GM21515 (cell line): ENCODE data around the gene LGALS3BP.

Experiments used
- ATAC-seq: cut with Tn5 transposase; IDR thresholded peaks from one replicate; pipeline ENCODE4 v1.9.1; 2021; ENCODE audit not compliant: unreplicated experiment

Gene LGALS3BP

DNA sequence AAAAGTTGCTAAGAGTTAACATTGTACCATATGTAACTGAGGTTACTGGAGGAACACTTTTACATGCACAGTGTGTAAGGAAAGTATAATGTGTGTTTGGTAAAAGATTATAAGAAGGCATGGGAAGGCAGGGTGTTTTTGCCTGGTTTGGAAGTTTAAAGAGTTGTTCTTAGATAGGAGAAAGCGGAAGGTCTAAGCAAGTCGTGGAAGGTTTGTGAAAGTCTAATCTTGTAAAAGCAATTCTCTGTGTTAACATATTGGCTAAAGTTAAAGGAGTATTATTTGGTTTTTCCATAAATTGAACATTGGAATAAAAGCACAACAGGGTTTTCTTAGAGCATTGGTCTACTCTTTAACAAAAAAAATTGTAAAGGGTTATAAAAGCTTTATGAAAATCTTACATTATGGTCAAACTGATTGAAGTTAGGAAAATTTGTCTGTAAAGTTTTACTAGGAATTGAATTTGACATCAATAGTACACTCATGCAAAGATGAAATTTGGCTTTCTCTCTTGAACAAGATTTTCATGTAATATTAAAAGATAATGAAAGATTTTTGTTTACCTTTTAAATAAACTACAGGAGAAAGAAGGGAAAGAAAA lies 34.5 kb upstream of the LGALS3BP start:
- ATAC-seq: no peak

DNA sequence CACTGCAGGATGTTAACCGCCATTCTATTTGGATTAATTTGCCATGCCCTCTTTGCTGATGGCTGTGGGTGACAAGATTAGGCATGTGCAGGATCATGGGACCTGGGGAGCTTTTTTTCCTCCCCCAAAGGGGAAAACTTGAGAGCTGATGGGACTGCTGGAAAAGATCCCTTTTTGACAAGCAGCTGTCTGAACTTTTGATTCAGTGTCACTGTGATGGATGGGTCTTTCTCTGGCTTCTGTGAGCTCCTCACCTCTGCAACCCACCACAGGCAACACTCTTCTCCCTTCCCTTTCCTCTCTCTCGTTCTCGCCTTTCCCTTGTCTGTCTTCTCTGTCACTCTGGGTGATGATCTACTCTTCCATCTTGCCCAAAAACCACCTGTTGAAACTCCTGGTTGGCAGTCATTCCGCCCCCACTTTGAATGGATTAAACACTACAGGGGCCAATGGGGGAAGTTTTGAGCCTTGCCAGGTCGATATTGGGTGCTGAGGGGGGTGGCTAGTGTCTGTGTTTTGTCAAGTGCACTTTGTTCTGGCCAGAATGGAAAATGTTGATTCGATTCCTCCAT lies 32.9 kb upstream of the LGALS3BP start:
- no peak for ATAC-seq

DNA sequence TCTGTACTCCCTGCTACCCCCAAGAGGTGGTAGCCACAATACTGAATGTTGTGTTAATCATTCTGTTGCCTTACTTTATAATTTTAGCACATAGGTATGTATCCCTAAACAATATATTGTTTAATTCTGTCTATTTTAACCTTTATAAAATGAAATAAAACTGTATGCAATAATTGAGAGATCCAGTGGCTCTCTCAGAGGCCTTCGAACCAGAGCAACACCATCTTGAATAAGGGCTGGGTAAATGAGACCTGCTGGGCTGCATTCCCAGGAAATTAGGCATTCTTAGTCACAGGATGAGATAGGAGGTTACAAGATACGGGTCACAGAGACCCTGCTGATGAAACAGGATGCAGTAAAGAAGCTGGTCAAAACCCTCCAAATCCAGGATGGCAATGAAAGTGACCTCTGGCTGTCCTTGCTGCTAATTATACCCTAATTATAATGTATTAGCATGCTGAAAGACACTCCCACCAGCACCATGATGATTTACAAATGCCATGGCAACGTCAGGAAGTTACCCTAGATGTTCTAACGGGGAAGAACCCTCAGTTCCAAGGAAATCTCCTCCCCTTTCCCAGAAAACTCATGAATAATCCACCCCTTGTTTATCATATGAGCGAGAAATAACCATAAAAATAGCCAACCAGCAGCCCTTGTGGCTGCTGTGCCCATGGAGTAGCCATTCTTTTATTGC lies 31.9 kb upstream of the LGALS3BP start:
- no peak for ATAC-seq

DNA sequence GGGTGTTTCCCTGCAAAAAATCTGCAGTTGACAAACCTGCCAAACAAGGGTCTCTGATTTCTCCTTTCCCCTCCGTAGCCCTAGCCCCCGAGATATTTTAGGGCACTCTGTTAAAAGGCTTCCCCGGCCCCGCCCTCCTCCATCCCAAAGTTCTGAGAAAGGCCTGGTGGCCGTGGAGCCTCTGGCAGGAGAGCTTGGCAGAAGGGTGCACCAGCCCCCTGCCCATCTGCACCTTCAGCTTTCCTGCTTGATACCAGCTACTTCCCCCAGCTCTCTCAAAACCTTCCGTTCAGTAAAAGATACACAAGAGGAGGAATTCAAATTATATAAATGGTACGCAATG lies 30.6 kb upstream of the LGALS3BP start:
- ATAC-seq: no peak

- peak; percentile 86 for ATAC-seq
Observed at GRCh38 chr17:79009397-79010303, 29.9 kb upstream of the LGALS3BP start, which contains the start of gene CANT1. Gene CANT1 (minus strand): TSS chr17:79009764. CDS start chr17:78997622, 12,142 bp downstream.

- ATAC-seq: no peak
Observed at GRCh38 chr17:79008666-79009387, 29.1 kb upstream of the LGALS3BP start.

DNA sequence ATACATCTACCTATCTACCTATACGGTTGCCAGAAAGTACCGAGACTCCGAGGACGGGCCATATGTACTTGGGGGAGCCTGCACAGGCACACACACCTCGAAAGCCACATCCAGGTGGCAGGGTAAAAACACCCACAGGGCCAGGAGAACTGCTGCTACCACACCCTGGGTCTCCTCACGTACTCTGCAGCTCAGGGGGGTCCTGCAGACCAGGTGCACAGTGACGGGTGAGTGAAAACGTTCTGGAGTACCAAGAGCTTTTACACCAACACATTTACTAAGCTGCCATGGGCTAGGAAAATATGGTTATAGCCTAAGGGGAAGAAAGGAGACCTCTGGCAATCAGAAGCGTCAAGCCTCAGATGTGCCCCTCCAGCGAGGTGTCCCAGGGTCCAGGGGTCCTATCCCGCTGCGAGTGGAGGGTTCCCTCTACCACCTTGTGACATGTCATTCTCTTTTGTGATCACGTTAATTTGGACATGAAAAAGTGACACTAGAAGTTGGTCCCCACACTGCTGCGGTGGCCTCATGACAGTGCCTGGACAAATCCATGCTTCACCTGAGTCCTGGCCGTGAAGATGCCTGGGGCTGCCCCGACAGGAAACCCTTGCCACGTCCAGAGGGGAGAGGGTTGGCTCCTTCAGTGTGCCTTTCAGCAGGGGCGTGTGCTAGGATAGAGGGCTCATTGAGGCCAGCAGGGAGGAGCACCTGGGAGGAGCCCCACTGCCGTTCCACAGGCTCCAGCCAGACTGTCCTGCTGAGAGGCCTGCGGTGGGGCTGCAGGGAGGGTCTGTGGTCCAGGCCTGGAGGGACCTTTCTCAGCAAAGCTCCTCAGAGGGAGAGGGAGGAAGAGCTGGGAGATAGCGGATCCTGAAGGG lies 28.0 kb upstream of the LGALS3BP start:
- ATAC-seq: no peak

DNA sequence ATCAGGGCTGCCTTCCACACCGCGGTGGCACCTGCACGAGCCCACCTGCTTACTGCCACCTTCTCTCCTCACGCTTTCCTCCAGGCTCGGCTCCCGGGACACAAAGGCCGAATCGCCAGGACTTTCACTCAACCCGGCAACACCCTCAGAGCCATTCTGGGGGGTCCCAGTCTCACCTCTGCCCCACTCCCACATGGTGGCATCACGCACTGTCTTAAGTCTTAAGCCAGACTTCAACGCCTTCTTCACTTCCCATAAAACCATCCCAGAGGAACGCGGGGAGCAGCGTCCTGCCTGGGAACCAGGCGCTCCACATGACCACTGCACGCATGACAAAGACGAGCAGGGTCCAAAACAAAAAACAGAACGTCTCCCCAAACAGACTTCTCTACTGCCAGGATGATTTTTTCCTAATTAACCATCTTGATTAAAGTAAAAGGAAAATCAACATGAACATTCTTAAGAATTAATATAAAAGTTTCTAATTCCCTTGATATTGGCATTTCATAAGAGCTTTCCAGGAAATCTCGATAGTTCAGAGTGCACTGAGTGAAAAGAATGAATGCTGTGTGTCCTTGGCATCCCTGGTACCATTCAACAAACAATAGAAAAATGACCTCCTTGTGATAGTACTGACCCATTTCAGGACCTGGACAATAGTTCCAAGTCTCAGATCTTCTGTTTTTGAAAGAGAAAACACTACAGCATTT lies 27.2 kb upstream of the LGALS3BP start:
- no peak for ATAC-seq

- no peak for ATAC-seq
Observed at GRCh38 chr17:79006046-79006445, 26.3 kb upstream of the LGALS3BP start.

DNA sequence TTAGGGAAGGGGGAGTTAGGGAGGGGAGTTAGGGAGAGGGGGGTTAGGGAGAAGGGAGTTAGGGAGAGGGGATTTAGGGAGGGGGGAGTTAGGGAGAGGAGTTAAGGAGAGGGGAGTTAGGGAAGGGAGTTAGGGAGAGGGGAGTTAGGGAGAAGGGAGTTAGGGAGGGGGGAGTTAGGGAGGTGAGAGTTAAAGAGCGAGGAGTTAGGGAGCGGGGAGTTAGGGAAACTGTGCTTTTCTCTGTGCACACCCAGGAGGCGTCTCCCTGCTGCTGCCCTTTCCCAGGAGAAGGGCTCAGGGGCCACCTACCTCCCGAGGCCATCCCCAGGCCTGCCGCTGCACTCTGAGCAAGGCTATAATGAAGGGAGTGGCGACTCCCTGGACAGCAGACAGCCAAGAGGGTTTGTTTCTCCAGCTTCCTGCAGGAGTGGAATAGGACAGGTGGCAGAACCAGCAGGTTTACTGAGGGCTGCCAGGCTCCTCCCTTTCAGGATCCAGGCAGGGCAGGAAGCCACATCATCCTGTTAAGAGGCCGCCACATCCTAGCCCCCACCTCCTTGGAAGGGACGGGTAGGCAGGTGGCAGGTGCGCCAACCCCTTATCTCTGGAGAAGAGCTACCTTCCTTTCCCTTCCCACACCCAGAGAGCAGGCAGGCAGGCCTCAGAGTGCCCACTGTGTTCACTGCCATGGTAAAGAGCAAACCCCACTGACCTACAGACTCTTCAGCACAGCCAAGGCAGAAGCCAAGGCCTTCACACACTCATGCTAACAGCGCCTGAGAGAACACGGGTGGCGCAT lies 25.5 kb upstream of the LGALS3BP start:
- ATAC-seq: no peak

GRCh38 chr17:79003661-79004411 lies 24.1 kb upstream of the LGALS3BP start:
- no peak for ATAC-seq

DNA sequence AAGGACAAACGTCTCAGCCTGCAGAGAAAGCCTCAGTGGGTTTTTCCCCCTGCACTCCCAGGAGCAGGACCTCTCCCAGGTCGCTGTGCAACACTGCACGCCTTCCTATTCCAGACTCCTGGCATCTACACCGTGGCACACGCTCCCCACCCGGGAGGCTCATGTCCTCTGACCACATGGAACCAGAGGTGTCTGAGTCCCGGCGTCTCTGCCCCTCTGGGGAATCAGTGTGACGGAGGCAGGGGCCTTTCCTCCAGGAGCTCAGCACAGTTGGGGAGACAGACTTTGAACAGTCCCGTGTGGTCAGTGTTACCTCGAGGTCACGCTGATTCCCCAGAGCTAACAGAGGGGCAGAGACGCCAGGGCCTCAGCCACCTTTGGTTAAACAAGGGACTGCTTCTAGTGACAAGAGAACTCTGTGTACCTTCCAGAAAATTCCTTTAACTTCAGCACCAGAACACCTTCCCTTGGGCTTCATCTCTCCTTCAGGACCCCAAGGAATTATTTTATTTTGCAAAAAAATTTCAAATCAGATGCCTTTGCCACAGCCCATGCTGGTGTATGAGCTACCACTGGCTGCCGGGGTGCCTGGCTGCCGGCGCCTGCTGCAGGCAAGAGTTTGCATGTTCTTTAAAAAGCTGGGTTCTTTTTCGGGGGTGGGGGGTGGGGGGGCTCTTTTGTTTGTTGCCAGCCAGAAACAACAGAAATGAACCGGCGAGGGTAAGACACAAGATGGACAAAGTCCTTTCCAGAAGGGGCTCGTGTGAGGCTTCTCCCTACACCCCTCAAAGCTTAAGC lies 23.3 kb upstream of the LGALS3BP start:
- ATAC-seq: no peak

DNA sequence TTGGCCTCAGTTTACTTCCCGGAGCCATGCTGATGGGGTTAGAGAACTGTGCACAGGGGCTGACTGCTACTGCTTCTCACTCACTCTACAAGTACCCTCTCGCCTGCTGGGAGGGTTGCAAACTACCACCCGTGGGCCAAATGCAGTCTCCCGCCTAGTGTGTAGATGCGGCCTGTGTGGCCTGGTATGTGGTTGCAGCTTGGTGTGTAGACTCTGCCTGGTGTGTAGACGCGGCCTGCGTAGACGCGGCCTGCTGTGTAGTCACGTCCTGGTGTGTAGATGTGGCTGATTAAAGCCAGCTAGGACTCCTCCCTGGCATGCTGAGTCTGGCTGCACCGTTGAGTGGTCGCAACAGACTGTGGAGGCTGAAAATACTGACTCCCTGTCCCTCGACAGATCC lies 22.6 kb upstream of the LGALS3BP start:
- ATAC-seq: no peak

DNA sequence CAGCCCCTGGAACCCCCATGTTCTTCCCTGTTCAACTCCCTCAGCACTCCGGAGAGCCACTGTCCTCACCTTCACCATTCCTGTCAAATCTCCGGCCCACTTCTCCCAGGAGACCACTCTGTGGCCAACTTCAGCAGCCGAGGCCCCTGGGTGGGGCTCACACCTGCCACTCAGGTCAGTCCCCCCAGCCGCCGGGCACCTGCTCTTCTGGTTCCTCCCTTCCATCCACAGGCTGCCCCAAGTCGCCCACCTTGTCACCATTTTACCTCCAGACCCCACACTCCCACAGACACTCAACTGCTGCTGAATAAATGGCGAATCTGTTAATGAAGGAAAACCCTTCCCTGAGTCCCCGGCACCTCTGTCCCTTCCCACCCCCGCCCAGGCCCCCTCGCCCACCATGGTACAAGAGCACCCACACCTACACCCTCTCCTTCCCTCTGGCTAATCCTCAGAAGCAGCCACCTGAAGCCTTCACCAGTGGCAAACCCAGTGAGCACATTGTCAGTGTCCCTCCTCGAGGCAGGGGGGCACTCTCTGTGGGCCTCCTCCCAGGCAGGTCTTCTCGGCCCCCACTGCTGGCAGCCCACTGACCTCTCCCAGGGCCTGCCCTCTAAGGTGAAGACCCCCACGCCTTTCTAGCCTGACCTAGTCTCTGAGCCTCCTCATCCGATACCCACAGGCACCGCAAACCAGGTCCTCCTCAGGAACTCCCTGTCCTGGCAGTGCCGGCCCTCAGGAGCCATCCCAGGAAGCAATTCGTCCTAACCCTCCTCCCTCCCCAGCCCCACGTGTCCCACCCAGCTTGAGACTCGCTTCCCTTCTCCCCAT lies 21.7 kb upstream of the LGALS3BP start:
- ATAC-seq: no peak

DNA sequence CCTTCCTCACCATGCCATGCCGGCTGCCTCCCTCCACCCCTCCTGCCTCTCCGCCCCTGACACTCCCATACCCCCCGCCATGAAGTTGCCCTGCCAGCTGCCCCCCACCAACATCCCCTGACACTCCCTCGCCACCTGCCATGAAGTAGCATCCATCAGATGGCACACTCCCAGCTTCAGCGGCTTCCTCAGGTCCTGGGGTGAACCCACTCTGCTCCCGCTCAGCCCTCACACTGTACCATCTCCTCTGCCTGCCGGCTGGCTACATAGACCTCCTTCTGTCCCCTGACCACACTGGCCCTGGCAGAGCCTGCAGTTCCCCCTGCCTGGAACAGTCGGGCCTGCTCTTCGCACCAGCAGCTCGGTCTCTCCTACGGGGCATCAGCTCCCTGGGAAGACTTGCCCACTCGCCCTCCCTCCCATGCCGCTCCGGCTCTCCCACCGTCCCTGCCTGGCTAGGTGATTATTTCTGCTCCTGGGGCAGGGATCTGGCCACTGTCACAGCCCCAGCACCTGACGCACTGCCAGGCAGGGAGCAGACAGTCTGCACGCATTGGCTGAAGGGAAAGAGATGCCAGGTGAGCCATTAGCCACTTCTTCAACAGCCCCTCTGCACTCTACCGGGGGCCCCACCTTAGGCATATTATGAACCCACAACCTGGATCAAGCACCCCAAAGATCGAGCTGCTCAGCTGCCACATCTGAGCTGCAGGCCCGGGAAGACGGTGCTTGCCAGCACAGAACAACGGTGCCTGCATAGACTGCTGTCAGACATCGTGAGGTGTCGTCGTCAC lies 20.9 kb upstream of the LGALS3BP start:
- no peak for ATAC-seq
